Fibroblast of pulmonary artery (primary cell): ENCODE data around the gene MGLL.
A peak's percentile ranks its signal among the peaks of the same experiment; 100 is the strongest.

Source experiments
- DNase-seq: peaks from one replicate; pipeline ENCODE4 v3.0.0-alpha.2; 2010; ENCODE audit warnings: low read depth
- H3K4me3 ChIP-seq: replicated peaks from 2 replicates; pipeline ENCODE4 v1.5.1; 2011; ENCODE audit warnings: low read depth, mild to moderate bottlenecking, control low read depth, low read length, moderate library complexity
- CTCF ChIP-seq: IDR thresholded peaks from 2 replicates; pipeline ENCODE4 v1.5.1; 2011; ENCODE audit warnings: mild to moderate bottlenecking, control low read depth, low read length, inconsistent platforms; ENCODE audit errors: missing control alignments

MGLL gene

GRCh38 chr3:127673191-127674100 is 148.9 kb downstream of the MGLL start:
- peak; percentile 56 for DNase-seq
- no peak for TF ChIP-seq CTCF

GRCh38 chr3:127672429-127673190 is 149.7 kb downstream of the MGLL start, which contains the start of gene ABTB1:
Gene ABTB1 (plus strand): TSS chr3:127672952. CDS start chr3:127673026, 74 bp downstream.
- DNase-seq = peak; percentile 66
- TF ChIP-seq CTCF = no peak
- peak within 1 kb of the TSS; percentile 72 for H3K4me3 ChIP-seq

More at GRCh38 chr3:127673191-127674100, 148.9 kb downstream of the MGLL start:
- H3K4me3 ChIP-seq = peak overlapping the region; percentile 72

GRCh38 chr3:127671523-127672428 is 150.5 kb downstream of the MGLL start:
- H3K4me3 ChIP-seq = peak overlapping the region; percentile 72
- no peak for TF ChIP-seq CTCF
- DNase-seq = no peak

- DNase-seq = no peak
- H3K4me3 ChIP-seq = no peak overlapping the region
- TF ChIP-seq CTCF = no peak
Observed at GRCh38 chr3:127670761-127671522, 151.4 kb downstream of the MGLL start.

GRCh38 chr3:127670229-127670559 is 152.1 kb downstream of the MGLL start:
- TF ChIP-seq CTCF = no peak
- no peak for DNase-seq
- H3K4me3 ChIP-seq = no peak overlapping the region
